ENCODE data around the gene CEP170. TPM values are rescaled to one million over a fixed set of nuclear protein-coding genes. Genes with fewer than 3 reads are reported as not detected.
"Not testable (repeated sequence)": the region's sequence is repeated elsewhere in the genome, so short reads cannot be mapped to it uniquely, and the experiment has no call there.

The CEP170 gene
- polyA plus RNA-seq, 3 donors = 13.7 to 44.5 (median 17.4) TPM

GRCh38 chr1:243203196-243203595 lies 51.9 kb downstream of the CEP170 start:
- H3K4me3 ChIP-seq (replicated peaks in 1 of 3; ENCODE audit: low read depth in 2 of 3, low read length in 3 of 3); H3K4me2 ChIP-seq (replicated peaks; ENCODE audit: extremely low read depth, low read length, poor library complexity, severe bottlenecking); intact Hi-C loops (cut with micrococcal nuclease); H3K27ac ChIP-seq (ENCODE audit: low read depth in 1 of 2, low read length in 2 of 2); H3K4me3 Mint-ChIP-seq; H3K9me3 Mint-ChIP-seq; DNase-seq; H2AFZ ChIP-seq (ENCODE audit: insufficient read depth, low read depth, low read length, poor library complexity, severe bottlenecking); H3K9ac ChIP-seq (ENCODE audit: insufficient read depth, low read length, poor library complexity, severe bottlenecking); H3K79me2 ChIP-seq (ENCODE audit: insufficient read depth, low read length); H3K4me1 ChIP-seq (ENCODE audit: control insufficient read depth in 1 of 2, insufficient read depth in 2 of 2, low read length in 2 of 2); H3K4me1 Mint-ChIP-seq; H3K9me3 ChIP-seq (replicated peaks in 1 of 2; ENCODE audit: control insufficient read depth in 1 of 2, insufficient read depth in 1 of 2, low read length in 2 of 2); H3K27ac Mint-ChIP-seq; H3K27me3 Mint-ChIP-seq (ENCODE audit: low read depth in 3 of 3); H4K20me1 ChIP-seq (ENCODE audit: insufficient read depth, low read length); H3K27me3 ChIP-seq (ENCODE audit: control insufficient read depth in 2 of 2, insufficient read depth in 2 of 2, low read length in 2 of 2): not testable (repeated sequence)
- H3K36me3 Mint-ChIP-seq = peaks cover 36% of the 10 kb centered on the region in 2 donors
- WGBS (ENCODE audit: insufficient coverage) = no CpG with 5 or more reads among the region's 4 CpGs
- H3K36me3 ChIP-seq (replicated peaks in 1 of 2; ENCODE audit: control insufficient read depth in 1 of 2, insufficient read depth in 2 of 2, low read length in 2 of 2) = peaks cover 9 to 15% of the 10 kb centered on the region in 2 donors

- H3K4me1 Mint-ChIP-seq; H3K27ac Mint-ChIP-seq; DNase-seq; H3K9ac ChIP-seq (ENCODE audit: insufficient read depth, low read length, poor library complexity, severe bottlenecking); H3K9me3 Mint-ChIP-seq; H3K79me2 ChIP-seq (ENCODE audit: insufficient read depth, low read length); intact Hi-C loops (cut with micrococcal nuclease); H3K4me1 ChIP-seq (ENCODE audit: control insufficient read depth in 1 of 2, insufficient read depth in 2 of 2, low read length in 2 of 2); H3K4me2 ChIP-seq (replicated peaks; ENCODE audit: extremely low read depth, low read length, poor library complexity, severe bottlenecking); H3K27me3 ChIP-seq (ENCODE audit: control insufficient read depth in 2 of 2, insufficient read depth in 2 of 2, low read length in 2 of 2); H3K27ac ChIP-seq (ENCODE audit: low read depth in 1 of 2, low read length in 2 of 2); H3K27me3 Mint-ChIP-seq (ENCODE audit: low read depth in 3 of 3); H3K4me3 Mint-ChIP-seq; H3K9me3 ChIP-seq (replicated peaks in 1 of 2; ENCODE audit: control insufficient read depth in 1 of 2, insufficient read depth in 1 of 2, low read length in 2 of 2); H3K4me3 ChIP-seq (replicated peaks in 1 of 3; ENCODE audit: low read depth in 2 of 3, low read length in 3 of 3); H2AFZ ChIP-seq (ENCODE audit: insufficient read depth, low read depth, low read length, poor library complexity, severe bottlenecking); H4K20me1 ChIP-seq (ENCODE audit: insufficient read depth, low read length): not testable (repeated sequence)
- H3K36me3 ChIP-seq (replicated peaks in 1 of 2; ENCODE audit: control insufficient read depth in 1 of 2, insufficient read depth in 2 of 2, low read length in 2 of 2) = peaks cover 18 to 33% of the 10 kb centered on the region in 2 donors
- no CpG with 5 or more reads among the region's 2 CpGs for WGBS (ENCODE audit: insufficient coverage)
- peaks cover 42% of the 10 kb centered on the region in 2 donors for H3K36me3 Mint-ChIP-seq
These were observed 53.8 kb downstream of the CEP170 start for GRCh38 chr1:243201316-243201715.

- H3K4me2 ChIP-seq (replicated peaks; ENCODE audit: extremely low read depth, low read length, poor library complexity, severe bottlenecking); H3K27me3 ChIP-seq (ENCODE audit: control insufficient read depth in 2 of 2, insufficient read depth in 2 of 2, low read length in 2 of 2); H3K4me3 ChIP-seq (replicated peaks in 1 of 3; ENCODE audit: low read depth in 2 of 3, low read length in 3 of 3); intact Hi-C loops (cut with micrococcal nuclease); H4K20me1 ChIP-seq (ENCODE audit: insufficient read depth, low read length); H3K4me1 ChIP-seq (ENCODE audit: control insufficient read depth in 1 of 2, insufficient read depth in 2 of 2, low read length in 2 of 2); H2AFZ ChIP-seq (ENCODE audit: insufficient read depth, low read depth, low read length, poor library complexity, severe bottlenecking); H3K79me2 ChIP-seq (ENCODE audit: insufficient read depth, low read length); DNase-seq; H3K9me3 ChIP-seq (replicated peaks in 1 of 2; ENCODE audit: control insufficient read depth in 1 of 2, insufficient read depth in 1 of 2, low read length in 2 of 2); H3K9me3 Mint-ChIP-seq; H3K27ac ChIP-seq (ENCODE audit: low read depth in 1 of 2, low read length in 2 of 2); H3K9ac ChIP-seq (ENCODE audit: insufficient read depth, low read length, poor library complexity, severe bottlenecking); H3K27ac Mint-ChIP-seq; H3K27me3 Mint-ChIP-seq (ENCODE audit: low read depth in 3 of 3); H3K4me3 Mint-ChIP-seq; H3K4me1 Mint-ChIP-seq: not testable (repeated sequence)
- WGBS (ENCODE audit: insufficient coverage) = no CpG with 5 or more reads among the region's 6 CpGs
- peaks cover 35% of the 10 kb centered on the region in 2 donors for H3K36me3 Mint-ChIP-seq
- H3K36me3 ChIP-seq (replicated peaks in 1 of 2; ENCODE audit: control insufficient read depth in 1 of 2, insufficient read depth in 2 of 2, low read length in 2 of 2) = peaks cover 15 to 27% of the 10 kb centered on the region in 2 donors
These were observed 57.6 kb downstream of the CEP170 start for GRCh38 chr1:243197524-243197923.

DNA sequence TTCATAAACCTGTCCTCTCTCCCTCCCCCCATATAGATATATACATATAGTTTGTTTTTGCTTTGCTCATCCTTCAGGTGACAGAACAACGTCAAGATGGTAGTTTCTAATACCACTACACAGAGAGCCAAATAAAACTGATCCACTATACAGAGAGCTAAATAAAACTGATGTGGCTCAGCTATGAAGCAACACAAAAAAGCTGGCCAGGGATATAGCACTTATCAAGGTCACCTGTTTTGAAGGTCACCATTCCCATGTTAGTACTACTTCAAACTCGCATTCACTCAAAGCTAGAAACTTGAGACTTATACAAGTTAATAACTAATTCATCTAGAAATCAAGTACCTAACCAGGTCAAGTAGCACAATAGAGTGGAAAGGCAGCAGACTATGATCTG lies 61.8 kb downstream of the CEP170 start:
- H3K9me3 Mint-ChIP-seq; DNase-seq; H3K9ac ChIP-seq (ENCODE audit: insufficient read depth, low read length, poor library complexity, severe bottlenecking); H4K20me1 ChIP-seq (ENCODE audit: insufficient read depth, low read length); H3K4me1 ChIP-seq (ENCODE audit: control insufficient read depth in 1 of 2, insufficient read depth in 2 of 2, low read length in 2 of 2); H3K79me2 ChIP-seq (ENCODE audit: insufficient read depth, low read length); intact Hi-C loops (cut with micrococcal nuclease); H3K27ac ChIP-seq (ENCODE audit: low read depth in 1 of 2, low read length in 2 of 2); H2AFZ ChIP-seq (ENCODE audit: insufficient read depth, low read depth, low read length, poor library complexity, severe bottlenecking); H3K27me3 ChIP-seq (ENCODE audit: control insufficient read depth in 2 of 2, insufficient read depth in 2 of 2, low read length in 2 of 2); H3K4me3 Mint-ChIP-seq; H3K4me2 ChIP-seq (replicated peaks; ENCODE audit: extremely low read depth, low read length, poor library complexity, severe bottlenecking); H3K27ac Mint-ChIP-seq; H3K4me3 ChIP-seq (replicated peaks in 1 of 3; ENCODE audit: low read depth in 2 of 3, low read length in 3 of 3); H3K9me3 ChIP-seq (replicated peaks in 1 of 2; ENCODE audit: control insufficient read depth in 1 of 2, insufficient read depth in 1 of 2, low read length in 2 of 2); H3K27me3 Mint-ChIP-seq (ENCODE audit: low read depth in 3 of 3); H3K4me1 Mint-ChIP-seq: not testable (repeated sequence)
- peaks cover 10 to 35% of the 10 kb centered on the region in 2 donors for H3K36me3 ChIP-seq (replicated peaks in 1 of 2; ENCODE audit: control insufficient read depth in 1 of 2, insufficient read depth in 2 of 2, low read length in 2 of 2)
- peaks cover 27 to 38% of the 10 kb centered on the region in 2 donors for H3K36me3 Mint-ChIP-seq
- WGBS (ENCODE audit: insufficient coverage) = no CpG with 5 or more reads among the region's 2 CpGs
